ENCODE results near the gene ITGB5. TPM values are rescaled to one million over a fixed set of nuclear protein-coding genes. Genes with fewer than 3 reads are reported as not detected.

Gene ITGB5
- total RNA-seq, 1 donor from 2014 or later: 46.0 TPM

- H3K9me3 Mint-ChIP-seq: no peaks in the 10 kb centered on the region
- H3K4me3 Mint-ChIP-seq: no peak overlapping the region
- H3K4me1 Mint-ChIP-seq (ENCODE audit: unreplicated experiment): no peaks in the 10 kb centered on the region
- H3K27ac Mint-ChIP-seq: no peak overlapping the region
- peaks cover 3% of the 10 kb centered on the region for H3K27me3 Mint-ChIP-seq
- H3K36me3 Mint-ChIP-seq: no peaks in the 10 kb centered on the region
- DNase-seq (ENCODE audit: extremely low spot score, unreplicated experiment): no peak
- TF ChIP-seq CTCF (conservative IDR thresholded peaks at IDR 0.05): no peak
These were observed 33.6 kb upstream of the ITGB5 start for GRCh38 chr3:124920718-124921117.

- Mint-ChIP-seq H3K4me3 (no peak overlapping the region), H3K9me3 (no peaks in the 10 kb centered on the region), H3K27me3 (peaks cover 3% of the 10 kb centered on the region), H3K27ac (no peak overlapping the region), H3K36me3 (no peaks in the 10 kb centered on the region), H3K4me1 (ENCODE audit: unreplicated experiment) (no peaks in the 10 kb centered on the region)
- no peak for DNase-seq (ENCODE audit: extremely low spot score, unreplicated experiment)
- TF ChIP-seq CTCF (conservative IDR thresholded peaks at IDR 0.05): no peak
These were observed 32.6 kb upstream of the ITGB5 start for GRCh38 chr3:124919756-124920155.

- no peak for TF ChIP-seq CTCF (conservative IDR thresholded peaks at IDR 0.05)
- Mint-ChIP-seq H3K4me1 (ENCODE audit: unreplicated experiment) (no peaks in the 10 kb centered on the region), H3K27me3 (peaks cover 3% of the 10 kb centered on the region), H3K9me3 (no peaks in the 10 kb centered on the region), H3K27ac (no peak overlapping the region), H3K36me3 (no peaks in the 10 kb centered on the region), H3K4me3 (no peak overlapping the region)
- DNase-seq (ENCODE audit: extremely low spot score, unreplicated experiment): no peak
These were observed 31.4 kb upstream of the ITGB5 start for GRCh38 chr3:124918524-124918923.

GRCh38 chr3:124916837-124917409, 29.8 kb upstream of the ITGB5 start:
- H3K27ac Mint-ChIP-seq: no peak overlapping the region
- TF ChIP-seq CTCF (conservative IDR thresholded peaks at IDR 0.05): no peak
- H3K4me3 Mint-ChIP-seq: no peak overlapping the region
- no peaks in the 10 kb centered on the region for H3K9me3 Mint-ChIP-seq
- H3K27me3 Mint-ChIP-seq: no peaks in the 10 kb centered on the region
- no peak for DNase-seq (ENCODE audit: extremely low spot score, unreplicated experiment)
- H3K36me3 Mint-ChIP-seq: no peaks in the 10 kb centered on the region
- no peaks in the 10 kb centered on the region for H3K4me1 Mint-ChIP-seq (ENCODE audit: unreplicated experiment)

- Mint-ChIP-seq H3K27ac (no peak overlapping the region), H3K4me3 (no peak overlapping the region), H3K27me3 (no peaks in the 10 kb centered on the region), H3K4me1 (ENCODE audit: unreplicated experiment) (no peaks in the 10 kb centered on the region), H3K36me3 (no peaks in the 10 kb centered on the region), H3K9me3 (no peaks in the 10 kb centered on the region)
- no peak for DNase-seq (ENCODE audit: extremely low spot score, unreplicated experiment)
- no peak for TF ChIP-seq CTCF (conservative IDR thresholded peaks at IDR 0.05)
These were observed 28.1 kb upstream of the ITGB5 start for GRCh38 chr3:124915254-124915653.

GRCh38 chr3:124907957-124908356, 20.8 kb upstream of the ITGB5 start:
- peaks cover 3% of the 10 kb centered on the region for H3K27me3 Mint-ChIP-seq
- no peak for DNase-seq (ENCODE audit: extremely low spot score, unreplicated experiment)
- H3K4me3 Mint-ChIP-seq: no peak overlapping the region
- no peaks in the 10 kb centered on the region for H3K36me3 Mint-ChIP-seq
- no peaks in the 10 kb centered on the region for H3K9me3 Mint-ChIP-seq
- no peak for TF ChIP-seq CTCF (conservative IDR thresholded peaks at IDR 0.05)
- no peaks in the 10 kb centered on the region for H3K4me1 Mint-ChIP-seq (ENCODE audit: unreplicated experiment)
- no peak overlapping the region for H3K27ac Mint-ChIP-seq
